ENCODE results near the gene PTPRM. TPM values are rescaled to one million over a fixed set of nuclear protein-coding genes. Genes with fewer than 3 reads are reported as not detected.
A peak's percentile ranks its signal among the peaks of the same experiment; 100 is the strongest.

The PTPRM gene
- polyA plus RNA-seq, 6 donors from 2014 or later: not detected

- no peak overlapping the region for H3K27ac Mint-ChIP-seq
- ATAC-seq (ENCODE audit: low read depth in 2 of 2): no peak
- DNase-seq: no peak
- H3K27me3 Mint-ChIP-seq: peaks cover 0 to 4% (median 0%) of the 10 kb centered on the region in 3 donors
- peaks cover 0 to 3% (median 0%) of the 10 kb centered on the region in 7 donors for H3K9me3 Mint-ChIP-seq
- H3K4me1 Mint-ChIP-seq: no peaks in the 10 kb centered on the region
- no peak overlapping the region for H3K4me3 Mint-ChIP-seq
- no peaks in the 10 kb centered on the region for H3K36me3 Mint-ChIP-seq
Measured at GRCh38 chr18:8162802-8163201, 595.7 kb downstream of the PTPRM start.

GRCh38 chr18:8163286-8163959, 596.3 kb downstream of the PTPRM start:
- peak overlapping the region in 1 of 6 donors; percentile 5 for H3K27ac Mint-ChIP-seq
- no peaks in the 10 kb centered on the region for H3K4me1 Mint-ChIP-seq
- no peaks in the 10 kb centered on the region for H3K9me3 Mint-ChIP-seq
- H3K27me3 Mint-ChIP-seq: peaks cover 0 to 4% (median 0%) of the 10 kb centered on the region in 3 donors
- H3K36me3 Mint-ChIP-seq: no peaks in the 10 kb centered on the region
- H3K4me3 Mint-ChIP-seq: no peak overlapping the region
- ATAC-seq (ENCODE audit: low read depth in 2 of 2) (no peak), DNase-seq (no peak)

DNA sequence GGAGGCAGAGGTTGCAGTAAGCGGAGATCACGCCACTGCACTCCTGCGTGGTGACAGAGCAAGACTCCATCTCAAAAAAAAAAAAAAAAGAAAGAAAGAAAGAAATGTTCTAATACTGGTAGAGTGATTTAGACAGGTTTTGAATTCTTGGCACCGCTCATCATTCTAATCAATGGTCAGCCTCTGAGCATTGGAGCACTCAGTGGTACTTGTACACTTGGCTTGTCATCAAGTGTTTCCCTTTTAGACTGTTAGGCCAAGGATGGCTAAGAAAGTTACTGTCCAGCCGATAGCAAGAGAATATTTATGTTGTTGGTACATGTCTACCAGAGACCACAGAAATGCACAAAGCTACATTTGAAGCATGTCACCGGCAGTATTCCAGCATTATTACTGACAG, 598.0 kb downstream of the PTPRM start:
- ATAC-seq (ENCODE audit: low read depth in 2 of 2) (no peak), DNase-seq (no peak)
- H3K36me3 Mint-ChIP-seq: no peaks in the 10 kb centered on the region
- H3K27ac Mint-ChIP-seq: no peak overlapping the region
- H3K4me1 Mint-ChIP-seq: no peaks in the 10 kb centered on the region
- H3K4me3 Mint-ChIP-seq: no peak overlapping the region
- no peaks in the 10 kb centered on the region for H3K9me3 Mint-ChIP-seq
- H3K27me3 Mint-ChIP-seq: peaks cover 0 to 4% (median 0%) of the 10 kb centered on the region in 3 donors

- H3K36me3 Mint-ChIP-seq: no peaks in the 10 kb centered on the region
- ATAC-seq (ENCODE audit: low read depth in 2 of 2): no peak
- no peak overlapping the region for H3K4me3 Mint-ChIP-seq
Measured at GRCh38 chr18:8167026-8167425, 599.9 kb downstream of the PTPRM start.

GRCh38 chr18:8167673-8168072, 600.6 kb downstream of the PTPRM start:
- Mint-ChIP-seq H3K36me3 (no peaks in the 10 kb centered on the region), H3K4me3 (no peak overlapping the region), H3K27me3 (peaks cover 0 to 4% (median 0%) of the 10 kb centered on the region in 3 donors), H3K9me3 (no peaks in the 10 kb centered on the region), H3K4me1 (no peaks in the 10 kb centered on the region), H3K27ac (no peak overlapping the region)
- ATAC-seq (ENCODE audit: low read depth in 2 of 2) (no peak), DNase-seq (no peak)

More at GRCh38 chr18:8167026-8167425, 599.9 kb downstream of the PTPRM start:
- Mint-ChIP-seq H3K27me3 (peaks cover 0 to 4% (median 0%) of the 10 kb centered on the region in 3 donors), H3K9me3 (no peaks in the 10 kb centered on the region), H3K4me1 (no peaks in the 10 kb centered on the region), H3K27ac (no peak overlapping the region)
- DNase-seq: no peak

DNA sequence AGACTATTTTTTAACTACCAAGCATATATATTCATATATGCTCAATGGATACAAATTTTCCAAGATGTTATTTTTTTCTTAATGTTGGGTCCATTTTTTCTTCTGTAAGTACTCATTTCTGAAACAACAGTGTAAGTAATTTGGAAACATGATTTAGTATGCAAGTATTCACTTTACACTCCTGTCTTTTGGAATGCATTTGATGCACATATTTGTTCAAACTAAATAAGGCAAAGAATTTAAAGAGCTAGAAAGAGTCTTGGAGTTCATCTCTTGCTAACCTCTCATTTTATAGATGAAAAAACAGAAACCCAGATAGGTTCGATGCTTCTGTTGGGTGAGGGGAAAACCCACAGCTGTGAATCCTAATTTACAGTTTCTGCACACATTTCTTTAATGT, 602.6 kb downstream of the PTPRM start:
- no peaks in the 10 kb centered on the region for H3K27me3 Mint-ChIP-seq
- H3K4me3 Mint-ChIP-seq: no peak overlapping the region
- H3K36me3 Mint-ChIP-seq: no peaks in the 10 kb centered on the region
- H3K4me1 Mint-ChIP-seq: no peaks in the 10 kb centered on the region
- H3K9me3 Mint-ChIP-seq: peaks cover 0 to 3% (median 0%) of the 10 kb centered on the region in 7 donors
- no peak overlapping the region for H3K27ac Mint-ChIP-seq
- DNase-seq: no peak
- ATAC-seq (ENCODE audit: low read depth in 2 of 2): no peak

GRCh38 chr18:8174771-8175170, 607.7 kb downstream of the PTPRM start:
- no peak for ATAC-seq (ENCODE audit: low read depth in 2 of 2)
- no peak for DNase-seq
- Mint-ChIP-seq H3K9me3 (peaks cover 3 to 13% (median 5%) of the 10 kb centered on the region in 7 donors), H3K4me3 (no peak overlapping the region), H3K27me3 (no peaks in the 10 kb centered on the region), H3K4me1 (no peaks in the 10 kb centered on the region), H3K36me3 (no peaks in the 10 kb centered on the region), H3K27ac (no peak overlapping the region)

- no peaks in the 10 kb centered on the region for H3K4me1 Mint-ChIP-seq
Measured at GRCh38 chr18:8175501-8176061, 608.5 kb downstream of the PTPRM start.

DNA sequence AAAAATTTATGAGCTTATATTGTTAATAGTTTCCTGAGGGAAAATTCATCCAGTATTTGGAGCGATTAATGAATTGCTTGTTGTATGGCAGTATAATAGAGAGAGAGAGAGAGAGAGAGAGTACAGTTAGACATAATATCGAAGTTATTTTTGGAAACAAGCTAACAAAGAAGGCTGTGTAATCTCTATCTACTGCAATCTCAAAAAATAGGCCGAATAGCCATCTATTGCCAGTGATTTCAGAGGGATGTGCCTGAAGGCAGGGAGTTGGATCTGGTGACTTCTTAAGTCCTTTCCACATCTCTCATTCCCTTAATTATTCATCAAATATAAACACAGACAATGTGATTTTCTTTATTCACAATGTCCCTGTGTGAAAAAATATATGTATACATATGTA, 609.0 kb downstream of the PTPRM start:
- no peaks in the 10 kb centered on the region for H3K4me1 Mint-ChIP-seq
- DNase-seq (no peak), ATAC-seq (ENCODE audit: low read depth in 2 of 2) (no peak)
- no peak overlapping the region for H3K27ac Mint-ChIP-seq
- peaks cover 6 to 16% (median 10%) of the 10 kb centered on the region in 7 donors for H3K9me3 Mint-ChIP-seq
- no peaks in the 10 kb centered on the region for H3K27me3 Mint-ChIP-seq
- no peak overlapping the region for H3K4me3 Mint-ChIP-seq
- H3K36me3 Mint-ChIP-seq: no peaks in the 10 kb centered on the region

More at GRCh38 chr18:8175501-8176061, 608.5 kb downstream of the PTPRM start:
- DNase-seq: no peak
- no peak for ATAC-seq (ENCODE audit: low read depth in 2 of 2)
- no peak overlapping the region for H3K27ac Mint-ChIP-seq
- no peaks in the 10 kb centered on the region for H3K36me3 Mint-ChIP-seq
- H3K4me3 Mint-ChIP-seq: no peak overlapping the region
- H3K9me3 Mint-ChIP-seq: peaks cover 6 to 16% (median 9%) of the 10 kb centered on the region in 7 donors
- H3K27me3 Mint-ChIP-seq: no peaks in the 10 kb centered on the region

GRCh38 chr18:8176554-8176953, 609.4 kb downstream of the PTPRM start:
- H3K4me3 Mint-ChIP-seq: no peak overlapping the region
- ATAC-seq (ENCODE audit: low read depth in 2 of 2): no peak
- no peak for DNase-seq
- H3K36me3 Mint-ChIP-seq: no peaks in the 10 kb centered on the region
- H3K27me3 Mint-ChIP-seq: no peaks in the 10 kb centered on the region
- H3K9me3 Mint-ChIP-seq: peaks cover 6 to 16% (median 10%) of the 10 kb centered on the region in 7 donors
- H3K4me1 Mint-ChIP-seq: no peaks in the 10 kb centered on the region
- H3K27ac Mint-ChIP-seq: no peak overlapping the region

GRCh38 chr18:8177330-8178016, 610.4 kb downstream of the PTPRM start:
- H3K4me3 Mint-ChIP-seq: no peak overlapping the region
- peaks cover 6 to 16% (median 10%) of the 10 kb centered on the region in 7 donors for H3K9me3 Mint-ChIP-seq
- H3K27ac Mint-ChIP-seq: no peak overlapping the region
- H3K4me1 Mint-ChIP-seq: no peaks in the 10 kb centered on the region
- DNase-seq: no peak
- no peaks in the 10 kb centered on the region for H3K27me3 Mint-ChIP-seq
- no peaks in the 10 kb centered on the region for H3K36me3 Mint-ChIP-seq
- ATAC-seq (ENCODE audit: low read depth in 2 of 2): no peak

- Mint-ChIP-seq H3K36me3 (no peaks in the 10 kb centered on the region), H3K9me3 (peaks cover 0 to 4% (median 0%) of the 10 kb centered on the region in 7 donors)
Measured at GRCh38 chr18:8186413-8186812, 619.3 kb downstream of the PTPRM start.

GRCh38 chr18:8188184-8188583, 621.1 kb downstream of the PTPRM start:
- DNase-seq (no peak), ATAC-seq (ENCODE audit: low read depth in 2 of 2) (no peak)
- Mint-ChIP-seq H3K4me1 (no peaks in the 10 kb centered on the region), H3K9me3 (peaks cover 0 to 3% (median 0%) of the 10 kb centered on the region in 7 donors), H3K27ac (no peak overlapping the region), H3K27me3 (peaks cover 0 to 8% (median 6%) of the 10 kb centered on the region in 3 donors), H3K36me3 (no peaks in the 10 kb centered on the region), H3K4me3 (no peak overlapping the region)

More at GRCh38 chr18:8186413-8186812, 619.3 kb downstream of the PTPRM start:
- ATAC-seq (ENCODE audit: low read depth in 2 of 2) (no peak), DNase-seq (no peak)
- Mint-ChIP-seq H3K27me3 (peaks cover 0 to 6% (median 6%) of the 10 kb centered on the region in 3 donors), H3K4me1 (no peaks in the 10 kb centered on the region), H3K27ac (no peak overlapping the region), H3K4me3 (no peak overlapping the region)

DNA sequence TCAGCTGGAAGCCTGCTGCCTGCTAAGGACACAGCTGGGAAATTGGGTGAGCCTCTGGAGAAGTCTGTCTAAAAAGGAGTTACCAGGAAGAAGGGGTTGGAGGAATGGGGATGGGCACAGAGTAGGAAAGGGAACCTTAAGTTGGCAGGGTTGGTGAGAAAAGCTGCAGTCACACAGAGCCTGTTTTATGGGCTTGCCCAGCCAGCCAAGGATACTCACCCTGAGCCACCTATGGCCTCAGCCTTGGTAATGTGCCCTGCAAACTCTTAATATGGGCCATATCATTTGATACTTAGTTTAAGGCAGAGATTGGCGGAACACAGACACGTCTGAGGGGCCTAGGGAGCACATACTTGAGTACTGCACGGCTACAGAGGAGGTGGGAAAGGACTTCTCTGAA, 623.9 kb downstream of the PTPRM start:
- Mint-ChIP-seq H3K4me1 (no peaks in the 10 kb centered on the region), H3K27me3 (peaks cover 0 to 8% (median 6%) of the 10 kb centered on the region in 3 donors), H3K9me3 (peaks cover 0 to 3% (median 0%) of the 10 kb centered on the region in 7 donors), H3K36me3 (no peaks in the 10 kb centered on the region), H3K4me3 (no peak overlapping the region), H3K27ac (no peak overlapping the region)
- ATAC-seq (ENCODE audit: low read depth in 2 of 2) (no peak), DNase-seq (no peak)

All from naive B cell (primary cell).